HUDEP-2 (cell line): Measurements from ENCODE around the gene SLC25A12.

Source experiments
- DNase-seq, 76 experiments: peaks; one replicate each; lab custom pipeline; 2025; ENCODE audit not compliant: unreplicated experiment in 76 of 76; lab: John Stamatoyannopoulos, UW

SLC25A12 gene

GRCh38 chr2:171889333-171889732, 4.7 kb downstream of the SLC25A12 start:
- no peak for DNase-seq

- DNase-seq, result no peak
Observed at GRCh38 chr2:171883275-171883893, 10.7 kb downstream of the SLC25A12 start.

- DNase-seq, result no peak
Observed at GRCh38 chr2:171882089-171882769, 11.8 kb downstream of the SLC25A12 start.

GRCh38 chr2:171880774-171881173, 13.3 kb downstream of the SLC25A12 start:
- DNase-seq, result no peak

- DNase-seq, result no peak
Observed at GRCh38 chr2:171879865-171880264, 14.2 kb downstream of the SLC25A12 start.

- DNase-seq, result peak in 5 of 76 experiments; percentile 2 to 19 (median 7)
Observed at GRCh38 chr2:171878481-171878993, 15.5 kb downstream of the SLC25A12 start.

GRCh38 chr2:171874963-171875362, 19.1 kb downstream of the SLC25A12 start:
- no peak for DNase-seq

- DNase-seq, result no peak
Observed at GRCh38 chr2:171874517-171874916, 19.5 kb downstream of the SLC25A12 start.

GRCh38 chr2:171864357-171864985, 29.6 kb downstream of the SLC25A12 start:
- DNase-seq, result no peak

GRCh38 chr2:171862501-171862900, 31.5 kb downstream of the SLC25A12 start:
- DNase-seq, result no peak

GRCh38 chr2:171858397-171858958, 35.6 kb downstream of the SLC25A12 start:
- no peak for DNase-seq

- no peak for DNase-seq
Observed at GRCh38 chr2:171855401-171855800, 38.6 kb downstream of the SLC25A12 start.

GRCh38 chr2:171852366-171852888, 41.6 kb downstream of the SLC25A12 start:
- no peak for DNase-seq

- DNase-seq, result no peak
Observed at GRCh38 chr2:171847627-171848026, 46.4 kb downstream of the SLC25A12 start.

GRCh38 chr2:171846894-171847293, 47.1 kb downstream of the SLC25A12 start:
- DNase-seq, result no peak

GRCh38 chr2:171841996-171842395, 52.0 kb downstream of the SLC25A12 start:
- DNase-seq, result no peak

- no peak for DNase-seq
Observed at GRCh38 chr2:171837736-171838135, 56.3 kb downstream of the SLC25A12 start.

GRCh38 chr2:171836146-171836910, 57.7 kb downstream of the SLC25A12 start:
- no peak for DNase-seq

- no peak for DNase-seq
Observed at GRCh38 chr2:171835386-171835785, 58.7 kb downstream of the SLC25A12 start.

GRCh38 chr2:171834286-171834685, 59.8 kb downstream of the SLC25A12 start:
- no peak for DNase-seq
